Measurements from ENCODE around the gene PRKN.

The PRKN gene

GRCh38 chr6:161532536-161532935 is 1195.0 kb downstream of the PRKN start:
- Histone ChIP-seq H3K9me3 (replicated peaks; ENCODE audit: insufficient read depth, low read length) (no peaks in the 10 kb centered on the region), H3F3A (ENCODE audit: insufficient read depth, low read length) (peaks cover 12% of the 10 kb centered on the region; the same call in 1 of the 2 replicates), H3K27ac (ENCODE audit: low read length) (no peak overlapping the region), H3K36me3 (replicated peaks; ENCODE audit: insufficient read depth, low read length) (no peaks in the 10 kb centered on the region), H3K4me2 (ENCODE audit: low read depth, low read length) (no peak overlapping the region), H3K9ac (ENCODE audit: low read length) (no peak overlapping the region), H3K79me2 (ENCODE audit: low read length) (no peaks in the 10 kb centered on the region), H4K20me1 (ENCODE audit: insufficient read depth, low read length) (no peaks in the 10 kb centered on the region), H3K9me2 (replicated peaks; ENCODE audit: insufficient read depth, low read length) (no peaks in the 10 kb centered on the region), H3K4me3 (ENCODE audit: low read length) (no peak overlapping the region), H2AFZ (ENCODE audit: low read length) (no peak overlapping the region), H3K4me1 (ENCODE audit: low read length) (peaks cover 11% of the 10 kb centered on the region; the same call in 1 of the 2 replicates), H3K27me3 (replicated peaks; ENCODE audit: insufficient read depth, low read length) (no peaks in the 10 kb centered on the region)
- no peak for DNase-seq
- TF ChIP-seq EZH2 (optimal IDR thresholded peaks at IDR 0.05; ENCODE audit: low read depth, low read length) (no peak), EZH2phosphoT487 (IDR thresholded peaks at IDR 0.05; ENCODE audit: low read length) (no peak), CTCF (IDR thresholded peaks at IDR 0.05; ENCODE audit: low read length) (no peak)

- Histone ChIP-seq H3K27me3 (replicated peaks; ENCODE audit: insufficient read depth, low read length) (no peaks in the 10 kb centered on the region), H3K4me2 (ENCODE audit: low read depth, low read length) (no peak overlapping the region), H3K27ac (ENCODE audit: low read length) (no peak overlapping the region), H3K9me3 (replicated peaks; ENCODE audit: insufficient read depth, low read length) (no peaks in the 10 kb centered on the region), H2AFZ (ENCODE audit: low read length) (no peak overlapping the region), H3K36me3 (replicated peaks; ENCODE audit: insufficient read depth, low read length) (no peaks in the 10 kb centered on the region), H3K79me2 (ENCODE audit: low read length) (no peaks in the 10 kb centered on the region), H4K20me1 (ENCODE audit: insufficient read depth, low read length) (no peaks in the 10 kb centered on the region), H3K4me3 (ENCODE audit: low read length) (no peak overlapping the region), H3F3A (ENCODE audit: insufficient read depth, low read length) (no peaks in the 10 kb centered on the region), H3K9me2 (replicated peaks; ENCODE audit: insufficient read depth, low read length) (no peaks in the 10 kb centered on the region), H3K4me1 (ENCODE audit: low read length) (no peaks in the 10 kb centered on the region), H3K9ac (ENCODE audit: low read length) (no peak overlapping the region)
- DNase-seq: no peak
- TF ChIP-seq EZH2 (optimal IDR thresholded peaks at IDR 0.05; ENCODE audit: low read depth, low read length) (no peak), EZH2phosphoT487 (IDR thresholded peaks at IDR 0.05; ENCODE audit: low read length) (no peak), CTCF (IDR thresholded peaks at IDR 0.05; ENCODE audit: low read length) (no peak)
Observed at GRCh38 chr6:161526794-161527193, 1200.8 kb downstream of the PRKN start.

GRCh38 chr6:161523362-161523761 is 1204.2 kb downstream of the PRKN start:
- Histone ChIP-seq H3K9me2 (replicated peaks; ENCODE audit: insufficient read depth, low read length) (no peaks in the 10 kb centered on the region), H3K79me2 (ENCODE audit: low read length) (no peaks in the 10 kb centered on the region), H3K9ac (ENCODE audit: low read length) (no peak overlapping the region), H3K4me3 (ENCODE audit: low read length) (no peak overlapping the region), H3K27ac (ENCODE audit: low read length) (no peak overlapping the region), H3F3A (ENCODE audit: insufficient read depth, low read length) (no peaks in the 10 kb centered on the region), H4K20me1 (ENCODE audit: insufficient read depth, low read length) (no peaks in the 10 kb centered on the region), H2AFZ (ENCODE audit: low read length) (no peak overlapping the region), H3K4me2 (ENCODE audit: low read depth, low read length) (no peak overlapping the region), H3K4me1 (ENCODE audit: low read length) (no peaks in the 10 kb centered on the region), H3K9me3 (replicated peaks; ENCODE audit: insufficient read depth, low read length) (no peaks in the 10 kb centered on the region), H3K27me3 (replicated peaks; ENCODE audit: insufficient read depth, low read length) (no peaks in the 10 kb centered on the region), H3K36me3 (replicated peaks; ENCODE audit: insufficient read depth, low read length) (no peaks in the 10 kb centered on the region)
- no peak for DNase-seq
- TF ChIP-seq CTCF (IDR thresholded peaks at IDR 0.05; ENCODE audit: low read length) (no peak), EZH2 (optimal IDR thresholded peaks at IDR 0.05; ENCODE audit: low read depth, low read length) (no peak), EZH2phosphoT487 (IDR thresholded peaks at IDR 0.05; ENCODE audit: low read length) (no peak)
